GM12878 (cell line): ENCODE data around the gene CIRBP.

Experiments used
- DPF2 ChIP-seq: fragments of 450-650 bp; IDR thresholded peaks from 2 replicates; pipeline ENCODE4 v1.6.1; 2017; ENCODE audit warnings: mild to moderate bottlenecking
- FOS ChIP-seq: IDR thresholded peaks from 3 replicates; pipeline ENCODE4 v1.6.1; 2011; ENCODE audit warnings: borderline replicate concordance; ENCODE audit not compliant: insufficient read length; ENCODE audit errors: extremely low read depth
- JUNB ChIP-seq: IDR thresholded peaks from 2 replicates; pipeline ENCODE4 v1.6.1; 2016; ENCODE audit warnings: antibody characterized with exemption, mild to moderate bottlenecking
- MEF2A ChIP-seq: IDR thresholded peaks from 2 replicates; pipeline ENCODE4 v1.6.1; 2011; ENCODE audit warnings: low read depth, mild to moderate bottlenecking, low read length, moderate library complexity; ENCODE audit not compliant: insufficient read depth
- NFIC ChIP-seq: IDR thresholded peaks from 2 replicates; pipeline ENCODE4 v1.6.1; 2012; ENCODE audit warnings: low read depth, mild to moderate bottlenecking, inconsistent platforms, low read length, moderate library complexity
- POLR2A ChIP-seq: IDR thresholded peaks from 2 replicates; pipeline ENCODE4 v1.6.1; 2011; ENCODE audit warnings: low read depth, mild to moderate bottlenecking, low read length
- POLR2AphosphoS2 ChIP-seq: IDR thresholded peaks from 2 replicates; pipeline ENCODE4 v1.6.1; 2011; ENCODE audit warnings: low read depth, mild to moderate bottlenecking, low read length, improper control_type of control experiment, moderate library complexity
- POLR2AphosphoS5 ChIP-seq: IDR thresholded peaks from 2 replicates; pipeline ENCODE4 v1.6.1; 2011; ENCODE audit warnings: mild to moderate bottlenecking, low read length, inconsistent platforms
- POU2F2 ChIP-seq: IDR thresholded peaks from 3 replicates; pipeline ENCODE4 v1.6.1; 2011; ENCODE audit warnings: low read depth, mild to moderate bottlenecking, low read length, borderline replicate concordance
- RCOR1 ChIP-seq: conservative IDR thresholded peaks from 2 replicates; pipeline ENCODE4 v1.6.1; 2012; ENCODE audit warnings: low read depth, low read length, improper control_type of control experiment
- TF ChIP-seq, protein P1 (sequence below), 3 experiments: IDR thresholded peaks in 2 of 3; conservative IDR thresholded peaks in 1 of 3; 2 replicates each; pipeline ENCODE4 v1.5.1; 2011; ENCODE audit warnings: low read depth in 3 of 3, low read length in 3 of 3, mild to moderate bottlenecking in 3 of 3, control low read depth in 2 of 3, moderate library complexity in 2 of 3, inconsistent platforms in 1 of 3, mixed read lengths in 1 of 3; ENCODE audit not compliant: control insufficient read depth in 2 of 3, insufficient read depth in 1 of 3; ENCODE audit errors: extremely low read depth in 1 of 3
- TF ChIP-seq, protein P2 (sequence below): IDR thresholded peaks from 2 replicates; pipeline ENCODE4 v1.6.1; 2012; ENCODE audit warnings: low read depth, low read length, improper control_type of control experiment
- TF ChIP-seq, protein P3 (sequence below): fragments of 450-650 bp; IDR thresholded peaks from 2 replicates; pipeline ENCODE4 v1.6.1; 2018; ENCODE audit warnings: mild to moderate bottlenecking, low read depth, moderate library complexity; ENCODE audit not compliant: partially characterized antibody
- TF ChIP-seq, protein P4 (sequence below): fragments of 450-650 bp; IDR thresholded peaks from 2 replicates; pipeline ENCODE4 v1.6.1; 2017; ENCODE audit warnings: mild to moderate bottlenecking

DNA sequence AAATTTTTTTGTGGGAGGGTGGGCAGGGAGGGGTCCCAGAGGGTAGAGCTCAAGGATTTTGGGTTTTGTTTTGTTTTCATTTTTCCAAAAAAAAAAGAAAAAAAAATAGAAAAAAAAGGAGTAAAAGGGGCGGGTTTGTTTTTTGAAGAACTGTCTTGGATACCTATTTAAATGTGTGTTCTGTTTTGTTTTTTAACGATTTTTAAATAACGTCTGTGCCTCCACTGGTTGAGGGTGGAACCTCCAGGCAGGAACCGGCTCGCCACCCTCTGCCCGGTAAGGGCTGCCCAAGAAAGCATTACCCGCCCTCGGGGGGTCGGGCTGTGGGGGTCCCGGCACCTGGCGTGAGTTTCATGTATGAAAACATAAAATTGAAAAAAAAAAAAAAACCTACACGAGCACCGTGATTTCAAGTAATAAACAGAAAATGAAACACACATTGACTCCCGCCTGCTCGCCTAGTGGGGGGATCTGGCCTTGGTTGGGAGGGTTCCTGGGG lies 10.4 kb upstream of the CIRBP start:
- no peak for TF ChIP-seq DPF2
- TF ChIP-seq POU2F2: no peak
- TF ChIP-seq POLR2A: no peak
- TF ChIP-seq, protein P1, sequence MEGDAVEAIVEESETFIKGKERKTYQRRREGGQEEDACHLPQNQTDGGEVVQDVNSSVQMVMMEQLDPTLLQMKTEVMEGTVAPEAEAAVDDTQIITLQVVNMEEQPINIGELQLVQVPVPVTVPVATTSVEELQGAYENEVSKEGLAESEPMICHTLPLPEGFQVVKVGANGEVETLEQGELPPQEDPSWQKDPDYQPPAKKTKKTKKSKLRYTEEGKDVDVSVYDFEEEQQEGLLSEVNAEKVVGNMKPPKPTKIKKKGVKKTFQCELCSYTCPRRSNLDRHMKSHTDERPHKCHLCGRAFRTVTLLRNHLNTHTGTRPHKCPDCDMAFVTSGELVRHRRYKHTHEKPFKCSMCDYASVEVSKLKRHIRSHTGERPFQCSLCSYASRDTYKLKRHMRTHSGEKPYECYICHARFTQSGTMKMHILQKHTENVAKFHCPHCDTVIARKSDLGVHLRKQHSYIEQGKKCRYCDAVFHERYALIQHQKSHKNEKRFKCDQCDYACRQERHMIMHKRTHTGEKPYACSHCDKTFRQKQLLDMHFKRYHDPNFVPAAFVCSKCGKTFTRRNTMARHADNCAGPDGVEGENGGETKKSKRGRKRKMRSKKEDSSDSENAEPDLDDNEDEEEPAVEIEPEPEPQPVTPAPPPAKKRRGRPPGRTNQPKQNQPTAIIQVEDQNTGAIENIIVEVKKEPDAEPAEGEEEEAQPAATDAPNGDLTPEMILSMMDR (IDR thresholded peaks at IDR 0.05 in 2 of 3, conservative IDR thresholded peaks at IDR 0.05 in 1 of 3; ENCODE audit: control insufficient read depth in 2 of 3, extremely low read depth in 1 of 3, insufficient read depth in 1 of 3, low read depth in 3 of 3, low read length in 3 of 3): 0 out of 6 replicates have a peak, but pooled peaks of 1 of the 3 experiments have one; percentile 0
- no peak for TF ChIP-seq RCOR1
- no peak for TF ChIP-seq POLR2AphosphoS5
- TF ChIP-seq NFIC: no peak
- TF ChIP-seq, protein P2, sequence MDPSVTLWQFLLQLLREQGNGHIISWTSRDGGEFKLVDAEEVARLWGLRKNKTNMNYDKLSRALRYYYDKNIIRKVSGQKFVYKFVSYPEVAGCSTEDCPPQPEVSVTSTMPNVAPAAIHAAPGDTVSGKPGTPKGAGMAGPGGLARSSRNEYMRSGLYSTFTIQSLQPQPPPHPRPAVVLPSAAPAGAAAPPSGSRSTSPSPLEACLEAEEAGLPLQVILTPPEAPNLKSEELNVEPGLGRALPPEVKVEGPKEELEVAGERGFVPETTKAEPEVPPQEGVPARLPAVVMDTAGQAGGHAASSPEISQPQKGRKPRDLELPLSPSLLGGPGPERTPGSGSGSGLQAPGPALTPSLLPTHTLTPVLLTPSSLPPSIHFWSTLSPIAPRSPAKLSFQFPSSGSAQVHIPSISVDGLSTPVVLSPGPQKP: no peak
- TF ChIP-seq, protein P3, sequence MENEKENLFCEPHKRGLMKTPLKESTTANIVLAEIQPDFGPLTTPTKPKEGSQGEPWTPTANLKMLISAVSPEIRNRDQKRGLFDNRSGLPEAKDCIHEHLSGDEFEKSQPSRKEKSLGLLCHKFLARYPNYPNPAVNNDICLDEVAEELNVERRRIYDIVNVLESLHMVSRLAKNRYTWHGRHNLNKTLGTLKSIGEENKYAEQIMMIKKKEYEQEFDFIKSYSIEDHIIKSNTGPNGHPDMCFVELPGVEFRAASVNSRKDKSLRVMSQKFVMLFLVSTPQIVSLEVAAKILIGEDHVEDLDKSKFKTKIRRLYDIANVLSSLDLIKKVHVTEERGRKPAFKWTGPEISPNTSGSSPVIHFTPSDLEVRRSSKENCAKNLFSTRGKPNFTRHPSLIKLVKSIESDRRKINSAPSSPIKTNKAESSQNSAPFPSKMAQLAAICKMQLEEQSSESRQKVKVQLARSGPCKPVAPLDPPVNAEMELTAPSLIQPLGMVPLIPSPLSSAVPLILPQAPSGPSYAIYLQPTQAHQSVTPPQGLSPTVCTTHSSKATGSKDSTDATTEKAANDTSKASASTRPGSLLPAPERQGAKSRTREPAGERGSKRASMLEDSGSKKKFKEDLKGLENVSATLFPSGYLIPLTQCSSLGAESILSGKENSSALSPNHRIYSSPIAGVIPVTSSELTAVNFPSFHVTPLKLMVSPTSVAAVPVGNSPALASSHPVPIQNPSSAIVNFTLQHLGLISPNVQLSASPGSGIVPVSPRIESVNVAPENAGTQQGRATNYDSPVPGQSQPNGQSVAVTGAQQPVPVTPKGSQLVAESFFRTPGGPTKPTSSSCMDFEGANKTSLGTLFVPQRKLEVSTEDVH: no peak
- TF ChIP-seq FOS: no peak
- TF ChIP-seq JUNB: no peak
- TF ChIP-seq, protein P4, sequence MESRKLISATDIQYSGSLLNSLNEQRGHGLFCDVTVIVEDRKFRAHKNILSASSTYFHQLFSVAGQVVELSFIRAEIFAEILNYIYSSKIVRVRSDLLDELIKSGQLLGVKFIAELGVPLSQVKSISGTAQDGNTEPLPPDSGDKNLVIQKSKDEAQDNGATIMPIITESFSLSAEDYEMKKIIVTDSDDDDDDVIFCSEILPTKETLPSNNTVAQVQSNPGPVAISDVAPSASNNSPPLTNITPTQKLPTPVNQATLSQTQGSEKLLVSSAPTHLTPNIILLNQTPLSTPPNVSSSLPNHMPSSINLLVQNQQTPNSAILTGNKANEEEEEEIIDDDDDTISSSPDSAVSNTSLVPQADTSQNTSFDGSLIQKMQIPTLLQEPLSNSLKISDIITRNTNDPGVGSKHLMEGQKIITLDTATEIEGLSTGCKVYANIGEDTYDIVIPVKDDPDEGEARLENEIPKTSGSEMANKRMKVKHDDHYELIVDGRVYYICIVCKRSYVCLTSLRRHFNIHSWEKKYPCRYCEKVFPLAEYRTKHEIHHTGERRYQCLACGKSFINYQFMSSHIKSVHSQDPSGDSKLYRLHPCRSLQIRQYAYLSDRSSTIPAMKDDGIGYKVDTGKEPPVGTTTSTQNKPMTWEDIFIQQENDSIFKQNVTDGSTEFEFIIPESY: no peak
- TF ChIP-seq POLR2AphosphoS2: no peak
- TF ChIP-seq MEF2A: no peak
